CD4-positive, alpha-beta T cell treated with Interferon gamma for 1 hour (primary cell): ENCODE data around the gene ME3.

Experiments
- DNase-seq: peaks from one replicate; pipeline ENCODE4 v3.0.0-alpha.2; 2020

The ME3 gene

GRCh38 chr11:86416494-86416893, 255.9 kb downstream of the ME3 start:
- DNase-seq, result no peak

DNA sequence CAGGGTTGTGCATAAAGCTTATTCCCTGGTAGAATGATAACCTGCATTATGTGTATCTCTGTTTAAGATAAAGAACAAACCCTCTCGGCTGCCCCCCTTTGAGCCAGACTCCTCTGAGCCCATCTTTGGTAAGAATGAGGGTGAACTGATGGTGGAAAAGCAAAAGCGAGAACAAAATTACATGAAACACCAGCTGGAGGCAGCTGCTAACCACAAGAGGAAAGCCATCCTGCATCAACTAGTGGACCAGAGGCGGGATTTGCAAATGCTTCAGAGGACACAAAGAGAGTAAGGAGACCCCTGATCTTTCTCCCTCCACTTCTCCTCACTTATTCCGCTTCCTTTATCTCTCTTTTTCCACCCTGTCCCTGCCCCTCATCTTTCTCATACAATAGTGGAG, 257.4 kb downstream of the ME3 start:
- no peak for DNase-seq

DNA sequence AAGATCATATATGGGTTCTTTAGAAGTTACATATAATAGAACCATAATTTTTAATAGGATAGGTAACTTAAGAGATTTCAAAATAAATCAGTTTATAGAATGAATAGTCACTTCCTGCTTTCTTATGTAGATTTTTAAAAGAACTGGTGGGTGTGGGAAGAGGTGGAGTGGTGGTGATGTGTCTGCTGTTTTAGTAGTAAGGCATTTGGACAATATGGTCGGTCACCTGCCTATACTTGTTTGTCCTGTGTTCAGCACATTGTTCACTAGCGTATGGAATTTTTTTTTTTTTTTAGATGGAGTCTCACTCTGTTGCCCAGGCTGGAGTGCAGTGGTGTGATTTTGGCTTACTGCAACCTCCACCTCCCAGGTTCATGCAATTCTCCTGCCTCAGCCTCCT, 258.4 kb downstream of the ME3 start:
- no peak for DNase-seq

GRCh38 chr11:86408845-86409244, 263.6 kb downstream of the ME3 start:
- no peak for DNase-seq

DNA sequence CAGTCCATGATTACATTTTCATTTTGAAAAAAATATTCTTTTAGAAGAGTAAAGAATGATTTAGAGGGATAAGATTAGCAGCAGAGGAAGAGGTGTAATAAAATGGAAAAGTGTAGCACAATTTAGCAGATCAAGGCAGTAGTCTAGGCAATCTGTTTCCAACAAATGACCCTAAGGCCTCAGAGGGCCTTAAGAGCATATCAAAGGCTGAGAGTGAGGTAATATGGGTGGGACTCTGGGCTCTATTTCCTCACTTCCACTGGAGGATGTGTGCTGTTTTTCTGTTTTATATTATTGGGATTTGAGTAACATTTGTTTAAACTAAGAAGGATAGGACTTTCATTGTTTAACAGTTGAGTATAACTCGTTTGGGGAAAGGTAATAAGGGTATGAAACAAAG, 269.0 kb downstream of the ME3 start:
- no peak for DNase-seq

GRCh38 chr11:86398106-86398505, 274.3 kb downstream of the ME3 start:
- no peak for DNase-seq

GRCh38 chr11:86397351-86397750, 275.1 kb downstream of the ME3 start:
- no peak for DNase-seq

GRCh38 chr11:86396396-86396795, 276.0 kb downstream of the ME3 start:
- DNase-seq, result no peak

GRCh38 chr11:86395061-86395551, 277.3 kb downstream of the ME3 start:
- no peak for DNase-seq
